Activated naive CD4-positive, alpha-beta T cell treated with anti-CD3 and anti-CD28 coated beads, Interleukin-2, amount 50 U/mL, for 16 hours (primary cell): Measurements from ENCODE around the gene PDZK1IP1.
"Not testable (repeated sequence)": the region's sequence is repeated elsewhere in the genome, so short reads cannot be mapped to it uniquely, and the experiment has no call there.

Experiments
- DNase-seq: peaks from one replicate; pipeline ENCODE4 v3.0.0-alpha.2; 2020

PDZK1IP1 gene

DNA sequence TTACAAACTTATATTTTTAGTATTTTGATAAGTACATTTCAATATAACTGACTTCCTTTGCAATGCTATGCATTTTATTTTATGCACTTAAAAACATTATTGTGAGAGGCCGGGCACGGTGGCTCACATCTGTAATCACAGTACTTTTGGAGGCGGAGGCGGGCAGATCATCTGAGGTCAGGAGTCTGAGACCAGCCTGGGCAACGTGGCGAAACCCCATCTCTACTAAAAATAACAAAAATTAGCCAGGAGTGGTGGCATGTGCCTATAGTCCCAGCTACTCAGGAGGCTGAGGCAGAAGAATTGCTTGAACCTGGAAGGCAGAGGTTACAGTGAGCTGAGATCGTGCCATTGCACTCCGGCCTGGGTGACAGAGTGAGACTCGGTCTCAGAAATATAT is 6.1 kb upstream of the PDZK1IP1 start:
- DNase-seq: not testable (repeated sequence)

DNA sequence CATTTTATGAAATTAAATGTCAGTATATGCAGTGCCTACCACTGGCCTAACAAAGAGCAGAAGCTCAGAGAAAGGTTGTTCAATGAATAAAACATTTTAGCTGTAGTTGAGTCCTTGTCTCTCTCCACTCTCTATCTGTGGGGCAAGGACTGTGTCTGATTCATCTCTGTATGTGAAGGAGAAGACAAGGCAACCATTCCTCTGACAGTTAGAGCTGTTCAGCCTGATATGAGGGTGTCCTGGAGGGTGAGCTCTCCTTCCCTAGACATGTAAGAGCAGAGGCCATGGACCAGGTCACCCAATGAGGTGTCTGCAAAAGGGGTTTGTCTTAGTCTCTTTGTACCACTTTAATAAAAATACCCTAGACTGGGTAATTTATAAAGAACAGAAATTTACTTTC is 4.5 kb upstream of the PDZK1IP1 start:
- DNase-seq: no peak

DNA sequence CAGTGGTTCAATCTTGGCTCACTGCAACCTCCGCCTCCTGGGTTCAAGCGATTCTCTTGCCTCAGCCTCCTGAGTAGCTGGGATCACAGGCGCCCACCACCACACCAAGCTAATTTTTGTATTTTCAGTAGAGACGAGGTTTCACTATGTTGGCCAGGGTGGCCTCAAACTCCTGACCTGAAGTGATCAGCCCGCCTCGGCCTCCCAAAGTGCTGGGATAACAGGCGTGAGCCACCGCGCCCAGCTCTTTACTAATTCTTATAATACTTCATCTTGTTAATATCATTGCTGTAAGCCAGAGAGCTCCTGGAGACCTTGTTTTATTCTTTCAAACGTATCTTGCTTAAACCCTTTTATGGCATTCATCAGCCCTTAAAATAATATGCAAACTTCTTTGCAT is 3.7 kb upstream of the PDZK1IP1 start:
- not testable (repeated sequence) for DNase-seq

- DNase-seq: peak; percentile 66
Measured at GRCh38 chr1:47192458-47193384, 2.9 kb upstream of the PDZK1IP1 start.

- DNase-seq: no peak
Measured at GRCh38 chr1:47191940-47192457, 2.2 kb upstream of the PDZK1IP1 start.

DNA sequence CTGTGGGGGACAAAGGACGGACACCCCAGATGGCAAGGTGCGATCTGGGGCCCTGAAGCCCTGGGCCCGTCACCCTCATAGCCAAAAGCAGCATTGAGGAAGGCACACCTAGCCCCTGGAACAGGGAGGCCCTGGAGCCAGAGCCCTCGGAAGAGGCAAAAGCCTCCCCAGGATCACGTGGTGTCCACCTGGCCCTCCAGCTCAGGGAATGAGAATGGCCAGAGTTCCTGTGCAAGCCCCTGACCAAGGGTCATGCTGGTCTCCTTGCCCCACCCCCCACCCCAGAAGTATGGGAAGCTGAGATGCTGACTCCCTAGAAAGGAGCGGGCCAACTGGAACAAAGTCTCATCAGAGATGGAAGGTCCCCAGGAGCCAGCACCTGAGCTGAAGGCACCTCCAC is 1.0 kb upstream of the PDZK1IP1 start:
- DNase-seq: no peak

- DNase-seq: no peak
Measured at GRCh38 chr1:47190509-47190855, 646 bp upstream of the PDZK1IP1 start.

GRCh38 chr1:47188791-47189785 is 748 bp downstream of the PDZK1IP1 start:
- DNase-seq: no peak

DNA sequence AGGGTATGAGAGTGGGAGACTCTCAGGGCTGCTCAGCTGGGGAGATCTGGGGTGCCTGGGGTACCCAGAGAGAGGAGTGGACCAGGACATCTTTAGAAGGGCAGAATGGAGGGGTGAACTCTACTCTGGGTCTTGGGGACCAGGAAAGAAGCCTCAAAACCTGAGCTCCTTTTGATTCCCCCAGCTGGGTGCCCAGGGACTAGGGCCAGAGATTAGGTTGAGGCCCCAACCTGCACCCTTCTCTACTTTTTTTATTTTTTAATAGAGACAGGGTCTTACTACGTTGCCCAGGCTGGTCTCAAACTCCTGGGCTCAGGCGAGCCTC is 1.9 kb downstream of the PDZK1IP1 start:
- no peak for DNase-seq

GRCh38 chr1:47187231-47187925 is 2.5 kb downstream of the PDZK1IP1 start:
- no peak for DNase-seq

GRCh38 chr1:47186267-47187185 is 3.3 kb downstream of the PDZK1IP1 start:
- no peak for DNase-seq

- no peak for DNase-seq
Measured at GRCh38 chr1:47184822-47185677, 4.8 kb downstream of the PDZK1IP1 start.

GRCh38 chr1:47184090-47184821 is 5.6 kb downstream of the PDZK1IP1 start:
- no peak for DNase-seq

DNA sequence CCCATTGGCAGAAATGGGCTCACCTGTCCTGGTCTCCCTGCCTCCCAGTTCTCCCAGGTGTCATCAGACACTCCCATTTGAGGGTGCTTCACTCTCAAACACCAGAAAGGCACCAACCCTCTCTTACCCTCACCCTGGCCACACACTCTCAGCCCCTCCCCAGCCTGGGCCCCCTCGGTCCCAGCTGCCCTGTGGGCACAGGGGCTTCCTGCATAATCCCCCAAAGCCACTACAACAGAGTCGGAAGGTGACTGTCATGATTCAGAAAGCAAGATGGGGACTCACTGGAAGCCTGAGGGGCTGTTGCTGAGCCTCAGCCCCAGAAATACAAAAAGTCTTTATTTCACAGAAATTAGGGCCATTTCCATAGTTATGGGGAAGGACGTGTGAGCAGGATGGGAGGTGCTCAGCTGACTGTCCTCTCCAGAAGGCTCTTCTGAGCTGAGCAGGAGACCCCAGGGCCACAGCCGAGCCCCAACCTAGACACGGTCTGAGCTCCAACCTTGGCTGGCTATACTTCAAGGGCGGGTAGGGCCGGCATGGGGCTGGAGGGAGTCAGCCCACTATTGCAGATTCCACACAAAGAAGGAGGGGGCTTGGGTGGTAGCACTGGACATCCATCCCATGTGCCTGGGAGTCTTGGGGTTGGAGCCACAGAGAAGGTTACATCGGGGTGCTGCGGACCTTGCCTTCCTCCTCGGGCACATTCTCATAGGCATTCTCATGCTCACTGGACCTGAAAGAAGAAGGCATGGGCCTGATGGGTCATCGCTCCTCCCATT is 6.3 kb downstream of the PDZK1IP1 start:
- DNase-seq: no peak

- no peak for DNase-seq
Measured at GRCh38 chr1:47182676-47183235, 7.1 kb downstream of the PDZK1IP1 start.

GRCh38 chr1:47181955-47182675 is 7.7 kb downstream of the PDZK1IP1 start:
- no peak for DNase-seq

DNA sequence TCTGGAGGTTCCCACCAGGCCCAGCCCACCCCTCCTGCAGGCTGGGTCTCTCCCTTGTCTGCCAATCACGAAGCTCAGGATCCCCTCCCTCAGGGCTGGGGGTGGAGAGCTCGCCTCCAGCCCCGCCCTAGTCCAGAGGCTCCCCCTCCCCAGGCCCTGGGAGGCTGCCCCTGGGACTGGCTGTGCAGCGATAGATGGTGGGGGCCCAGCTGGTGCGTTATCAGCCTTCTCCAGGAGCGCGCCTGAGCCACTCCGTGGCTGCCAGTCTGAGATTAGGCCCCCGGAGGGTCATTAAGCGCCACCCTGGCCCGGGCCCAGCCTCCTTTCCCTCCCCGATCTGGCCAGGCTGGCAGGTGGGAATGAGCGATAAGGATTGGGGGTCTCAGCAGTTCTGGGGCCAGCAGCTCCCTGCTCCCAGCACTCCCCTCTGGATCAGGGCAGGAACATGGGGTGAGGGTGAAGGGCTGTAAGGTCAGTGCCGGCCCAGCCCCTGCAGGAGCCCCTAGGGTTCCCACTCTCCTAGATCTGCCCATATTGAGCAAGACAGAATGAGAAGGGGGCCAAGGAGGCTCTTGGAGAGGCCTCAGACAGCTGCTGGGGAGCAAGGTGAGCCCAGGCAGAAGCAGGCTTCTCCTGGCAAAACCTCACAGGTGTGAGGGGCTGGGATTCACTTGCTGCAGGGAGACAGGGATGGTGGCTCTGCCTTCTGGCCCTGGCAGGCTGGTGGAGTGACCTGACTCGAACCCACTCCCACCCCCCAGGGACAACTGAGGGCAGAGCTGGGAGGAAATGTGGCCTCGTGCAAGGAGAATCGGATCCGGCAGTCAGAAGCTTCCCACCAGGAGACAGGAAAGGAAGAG is 8.5 kb downstream of the PDZK1IP1 start:
- no peak for DNase-seq
